H9 (cell line): ENCODE measurements around the gene PLB1. TPM values are rescaled to one million over a fixed set of nuclear protein-coding genes. Genes with fewer than 3 reads are reported as not detected.

Experiments
- DNase-seq: peaks from one replicate; pipeline ENCODE4 v3.0.0-alpha.2; 2017
- H2AFZ ChIP-seq: one replicate; pipeline ENCODE4 v1.6.1; 2013; ENCODE audit warnings: mild to moderate bottlenecking, low read length, control low read depth, moderate library complexity
- H2AK5ac ChIP-seq: 2 replicates; pipeline ENCODE4 v1.6.1; 2013; ENCODE audit warnings: low read length, control low read depth, mixed read lengths; ENCODE audit not compliant: insufficient read length
- H2BK120ac ChIP-seq: one replicate; pipeline ENCODE4 v1.6.1; 2013; ENCODE audit warnings: low read depth, mild to moderate bottlenecking, low read length, control low read depth, inconsistent platforms; ENCODE audit not compliant: poor library complexity, severe bottlenecking
- H2BK12ac ChIP-seq: 2 replicates; pipeline ENCODE4 v1.6.1; 2013; ENCODE audit warnings: low read length, control low read depth, mixed read lengths, low read depth; ENCODE audit not compliant: insufficient read length
- H2BK15ac ChIP-seq: 2 replicates; pipeline ENCODE4 v1.6.1; 2013; ENCODE audit warnings: low read depth, low read length, control low read depth
- H2BK20ac ChIP-seq: one replicate; pipeline ENCODE4 v1.6.1; 2013; ENCODE audit warnings: low read depth, mild to moderate bottlenecking, low read length, control low read depth, inconsistent platforms; ENCODE audit not compliant: poor library complexity, severe bottlenecking
- H2BK5ac ChIP-seq: 2 replicates; pipeline ENCODE4 v1.6.1; 2013; ENCODE audit warnings: low read length, control low read depth, mixed read lengths; ENCODE audit not compliant: insufficient read length
- H3K14ac ChIP-seq: 2 replicates; pipeline ENCODE4 v1.6.1; 2013; ENCODE audit warnings: low read length, control low read depth; ENCODE audit not compliant: insufficient read depth
- H3K18ac ChIP-seq: 2 replicates; pipeline ENCODE4 v1.6.1; 2013; ENCODE audit warnings: low read depth, mild to moderate bottlenecking, mixed read lengths, low read length, control low read depth; ENCODE audit not compliant: insufficient read length
- H3K23ac ChIP-seq: 2 replicates; pipeline ENCODE4 v1.6.1; 2013; ENCODE audit warnings: low read length, control low read depth, mixed read lengths, low read depth; ENCODE audit not compliant: insufficient read length
- H3K23me2 ChIP-seq: 2 replicates; pipeline ENCODE4 v1.6.1; 2013; ENCODE audit warnings: low read depth, mild to moderate bottlenecking, mixed read lengths, low read length, control low read depth; ENCODE audit not compliant: insufficient read length, poor library complexity, severe bottlenecking
- H3K27ac ChIP-seq: 2 replicates; pipeline ENCODE4 v1.5.1; 2013; ENCODE audit warnings: low read length, control low read depth, mixed read lengths, low read depth; ENCODE audit not compliant: insufficient read length
- H3K27me3 ChIP-seq: 2 replicates; pipeline ENCODE4 v1.6.1; 2013; ENCODE audit warnings: low read length, control low read depth, inconsistent platforms; ENCODE audit not compliant: insufficient read depth
- H3K4ac ChIP-seq: 2 replicates; pipeline ENCODE4 v1.6.1; 2013; ENCODE audit warnings: low read depth, mild to moderate bottlenecking, control low read depth, inconsistent platforms, low read length, moderate library complexity
- H3K4me1 ChIP-seq: 2 replicates; pipeline ENCODE4 v1.6.1; 2013; ENCODE audit warnings: low read length, control low read depth, inconsistent platforms; ENCODE audit not compliant: insufficient read depth
- H3K4me2 ChIP-seq: 2 replicates; pipeline ENCODE4 v1.6.1; 2013; ENCODE audit warnings: low read length, control low read depth, mixed read lengths; ENCODE audit not compliant: insufficient read length, insufficient read depth
- H3K56ac ChIP-seq: 2 replicates; pipeline ENCODE4 v1.6.1; 2013; ENCODE audit warnings: low read depth, mild to moderate bottlenecking, mixed read lengths, low read length, control low read depth; ENCODE audit not compliant: insufficient read length
- H3K79me1 ChIP-seq: 2 replicates; pipeline ENCODE4 v1.6.1; 2013; ENCODE audit warnings: low read depth, mild to moderate bottlenecking, moderate library complexity, low read length, control low read depth, inconsistent platforms; ENCODE audit not compliant: insufficient read depth, poor library complexity, severe bottlenecking
- H3K79me2 ChIP-seq: 2 replicates; pipeline ENCODE4 v1.6.1; 2013; ENCODE audit warnings: low read length, control low read depth, inconsistent platforms; ENCODE audit not compliant: insufficient read depth
- H3K9ac ChIP-seq: 2 replicates; pipeline ENCODE4 v1.6.1; 2013; ENCODE audit warnings: low read length, control low read depth, mixed read lengths; ENCODE audit not compliant: insufficient read length; ENCODE audit errors: extremely low read depth
- H3K9me3 ChIP-seq: one replicate; pipeline ENCODE4 v1.6.1; 2013; ENCODE audit warnings: low read depth, low read length, inconsistent platforms; ENCODE audit not compliant: control insufficient read depth
- H3T11ph ChIP-seq: one replicate; pipeline ENCODE4 v1.6.1; 2013; ENCODE audit warnings: mild to moderate bottlenecking, low read length, control low read depth, inconsistent platforms
- H4K20me1 ChIP-seq: one replicate; pipeline ENCODE4 v1.6.1; 2013; ENCODE audit not compliant: control insufficient read depth, insufficient read length, insufficient read depth
- H4K5ac ChIP-seq: 2 replicates; pipeline ENCODE4 v1.6.1; 2013; ENCODE audit warnings: low read depth, mild to moderate bottlenecking, mixed read lengths, low read length, control low read depth; ENCODE audit not compliant: insufficient read length
- H4K8ac ChIP-seq: replicated peaks from 2 replicates; pipeline ENCODE4 v1.6.1; 2013; ENCODE audit warnings: low read length, control low read depth, mixed read lengths, low read depth; ENCODE audit not compliant: insufficient read length
- H4K91ac ChIP-seq: 2 replicates; pipeline ENCODE4 v1.6.1; 2013; ENCODE audit warnings: low read depth, mild to moderate bottlenecking, moderate library complexity, mixed read lengths, low read length, control low read depth; ENCODE audit not compliant: insufficient read length
- H3K27ac Mint-ChIP-seq, 3 experiments: 2 replicates in 2 of 3; 3 replicates in 1 of 3; pipeline ENCODE4 v1.8.0; 2020 to 2021; ENCODE audit warnings: mixed read lengths in 3 of 3, mild to moderate bottlenecking in 1 of 3, moderate library complexity in 1 of 3
- H3K27me3 Mint-ChIP-seq: 2 replicates; pipeline ENCODE4 v1.8.0; 2021; ENCODE audit warnings: low read depth, mild to moderate bottlenecking, moderate library complexity, mixed read lengths
- H3K36me3 Mint-ChIP-seq, 3 experiments: 2 replicates in 2 of 3; 3 replicates in 1 of 3; pipeline ENCODE4 v1.8.0; 2020 to 2021; ENCODE audit warnings: low read depth in 3 of 3, mixed read lengths in 3 of 3; ENCODE audit not compliant: insufficient read depth in 1 of 3
- H3K4me1 Mint-ChIP-seq, 2 experiments: 2 replicates each; pipeline ENCODE4 v1.8.0; 2020; ENCODE audit warnings: mixed read lengths in 2 of 2
- H3K4me3 Mint-ChIP-seq, 2 experiments: 2 replicates in 1 of 2; 3 replicates in 1 of 2; pipeline ENCODE4 v1.8.0; 2020 to 2021; ENCODE audit warnings: mild to moderate bottlenecking in 2 of 2, mixed read lengths in 2 of 2, moderate library complexity in 1 of 2
- H3K9me3 Mint-ChIP-seq, 2 experiments: 2 replicates in 1 of 2; 3 replicates in 1 of 2; pipeline ENCODE4 v1.8.0; 2020; ENCODE audit warnings: mild to moderate bottlenecking in 2 of 2, mixed read lengths in 2 of 2, moderate library complexity in 1 of 2
- CTCF ChIP-seq: fragments of 200-600 bp; sonication (generic); conservative IDR thresholded peaks from 3 replicates; pipeline ENCODE4 v1.8.0; 2021; ENCODE audit warnings: antibody characterized with exemption, mild to moderate bottlenecking
- WGBS: extraction: QIAGEN DNeasy Blood & Tissue Kit; methylation state at CpG from one replicate; pipeline ENCODE4 v1.1.7; 2013; ENCODE audit warnings: missing lambda C conversion rate, low lambda C conversion rate, mixed read lengths; ENCODE audit not compliant: insufficient read length; ENCODE audit errors: extremely low coverage; 5-methylcytosine and 5-hydroxymethylcytosine counted together
- total RNA-seq: library from RNA; stranded (reverse); gene quantifications from 2 replicates; pipeline ENCODE4 v1.2.1, GENCODE V29; 2021

PLB1 gene
- total RNA-seq, 1 experiment from 2014 or later, result not detected

- H3K27ac ChIP-seq, result no peak overlapping the region
- H2BK20ac ChIP-seq, result no peak overlapping the region
- H3K23me2 ChIP-seq, result no peaks in the 10 kb centered on the region
- H4K20me1 ChIP-seq, result peaks cover 2% of the 10 kb centered on the region
- no peak overlapping the region for H2AFZ ChIP-seq
- H3K4me1 Mint-ChIP-seq, result no peaks in the 10 kb centered on the region
- H2BK120ac ChIP-seq, result no peak overlapping the region
- no peak overlapping the region for H3K4me3 Mint-ChIP-seq
- no peak overlapping the region for H4K91ac ChIP-seq
- no peak overlapping the region for H2AK5ac ChIP-seq
- no peaks in the 10 kb centered on the region for H3K9me3 ChIP-seq
- H2BK5ac ChIP-seq, result no peak overlapping the region
- no peak for TF ChIP-seq CTCF
- no peak overlapping the region for H3K4ac ChIP-seq
- H3K27ac Mint-ChIP-seq, result no peak overlapping the region
- no peaks in the 10 kb centered on the region for H3K79me1 ChIP-seq
- H3K4me1 ChIP-seq, result no peaks in the 10 kb centered on the region
- no peaks in the 10 kb centered on the region; a peak in 2 of 5 replicates for H3K9me3 Mint-ChIP-seq
- no peak overlapping the region for H3K56ac ChIP-seq
- WGBS, result no CpG with 5 or more reads among the region's 4 CpGs
- no peaks in the 10 kb centered on the region for H3K27me3 ChIP-seq
- no peaks in the 10 kb centered on the region for H3K36me3 Mint-ChIP-seq
- H3K79me2 ChIP-seq, result no peaks in the 10 kb centered on the region
- no peak overlapping the region for H3T11ph ChIP-seq
- no peak overlapping the region for H3K23ac ChIP-seq
- H2BK12ac ChIP-seq, result no peak overlapping the region
- peaks cover 4% of the 10 kb centered on the region for H3K27me3 Mint-ChIP-seq
- no peak overlapping the region for H3K4me2 ChIP-seq
- no peak overlapping the region for H3K14ac ChIP-seq
- no peak overlapping the region for H3K9ac ChIP-seq
- DNase-seq, result no peak
- no peak overlapping the region for H4K5ac ChIP-seq
- no peak overlapping the region for H4K8ac ChIP-seq
- no peak overlapping the region for H3K18ac ChIP-seq
- no peak overlapping the region for H2BK15ac ChIP-seq
Observed at GRCh38 chr2:28505361-28505760, 9.5 kb downstream of the PLB1 start.
